KBM-7 (cell line): Measurements from ENCODE around the gene CPED1.

Source experiments
- DNase-seq: peaks from one replicate; pipeline ENCODE4 v3.0.0-alpha.2; 2015
- in situ Hi-C: fragments of 300-500 bp; cut with MboI; formaldehyde crosslinking; loops from 2 replicates; pipeline ENCODE4 v1.14.3; 2020; ENCODE audit warnings: low sequenced_read_pairs, low pct_unique_long_range_greater_than_20kb, mixed read lengths

CPED1 gene

DNA sequence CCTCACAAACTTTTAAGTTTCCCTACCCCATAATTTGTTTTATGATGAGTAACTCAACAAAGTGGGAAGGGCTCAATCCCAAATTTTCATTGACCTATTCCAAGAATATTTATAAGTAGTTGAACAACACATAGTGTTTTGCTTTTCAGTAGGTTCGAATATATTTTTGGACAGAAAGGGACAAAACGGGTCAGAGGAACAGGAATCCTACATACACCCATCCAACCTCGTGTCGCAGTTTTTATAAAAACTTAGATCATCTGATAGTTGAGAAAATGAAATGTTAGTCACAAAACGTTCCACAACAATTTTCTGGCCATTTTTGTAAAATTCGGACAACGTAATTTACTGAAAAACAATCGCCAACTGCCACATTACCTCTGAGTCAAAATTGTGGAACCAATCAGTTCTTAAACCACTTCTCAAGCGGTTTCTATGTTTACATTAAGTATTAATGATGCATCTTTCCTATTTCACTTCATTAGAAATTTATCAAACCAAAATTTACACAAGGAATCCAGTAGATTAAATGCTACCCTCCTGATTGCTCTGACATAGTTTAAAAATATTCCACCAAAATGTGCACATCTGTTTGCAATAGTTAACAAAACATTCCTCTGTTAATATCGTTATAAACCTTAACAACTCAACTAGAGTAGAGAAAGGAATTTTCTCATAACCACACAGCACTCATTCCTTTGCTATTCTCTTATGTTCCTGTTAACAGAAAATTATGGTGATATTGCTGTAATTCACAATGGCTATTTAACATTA is 346.6 kb downstream of the CPED1 start:
- DNase-seq, result no peak
- in situ Hi-C loops, result no loop called here

DNA sequence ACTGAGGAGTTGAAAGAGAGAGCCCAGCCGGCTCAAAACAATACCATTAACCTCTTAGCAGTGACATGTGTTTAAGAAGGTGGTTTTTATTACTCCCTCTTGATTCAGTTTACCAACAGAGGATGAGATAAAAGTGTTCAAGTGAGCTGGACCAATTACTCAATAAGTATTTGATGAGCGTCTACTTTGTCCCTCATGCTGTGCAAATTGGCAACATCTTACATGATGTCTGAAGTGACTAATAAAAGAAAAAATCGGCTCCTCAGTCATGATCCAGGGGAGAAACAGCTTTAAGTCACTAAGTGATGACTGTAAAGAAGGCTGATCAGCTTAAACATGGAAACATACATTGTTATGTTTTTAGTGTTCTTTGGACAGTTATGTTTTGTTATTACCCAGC is 348.1 kb downstream of the CPED1 start:
- in situ Hi-C loops, result no loop called here
- no peak for DNase-seq

DNA sequence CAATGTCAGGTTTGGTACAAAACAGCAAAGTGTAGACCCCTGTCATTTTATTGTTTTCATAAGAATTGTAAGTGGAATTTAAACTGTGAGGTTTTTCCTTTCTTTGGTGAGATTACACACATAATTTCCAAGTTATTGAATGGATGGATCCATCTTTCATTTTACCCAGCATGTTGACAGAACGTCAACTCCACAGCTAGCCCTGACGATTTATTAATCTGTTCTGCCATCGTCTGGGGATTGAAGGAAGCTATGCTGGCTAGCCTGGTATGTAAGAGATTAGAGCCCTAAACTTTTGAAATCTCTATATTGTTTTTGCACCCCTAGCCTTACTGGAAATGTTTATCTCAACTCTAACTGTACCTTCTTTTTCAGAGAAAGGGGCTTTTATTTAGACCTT is 348.9 kb downstream of the CPED1 start:
- in situ Hi-C loops, result no loop called here
- DNase-seq, result no peak

- in situ Hi-C loops, result no loop called here
- no peak for DNase-seq
These were observed 350.6 kb downstream of the CPED1 start for GRCh38 chr7:121339082-121339481.

- DNase-seq, result no peak
- in situ Hi-C loops, result no loop called here
These were observed 353.4 kb downstream of the CPED1 start for GRCh38 chr7:121341933-121342332.

DNA sequence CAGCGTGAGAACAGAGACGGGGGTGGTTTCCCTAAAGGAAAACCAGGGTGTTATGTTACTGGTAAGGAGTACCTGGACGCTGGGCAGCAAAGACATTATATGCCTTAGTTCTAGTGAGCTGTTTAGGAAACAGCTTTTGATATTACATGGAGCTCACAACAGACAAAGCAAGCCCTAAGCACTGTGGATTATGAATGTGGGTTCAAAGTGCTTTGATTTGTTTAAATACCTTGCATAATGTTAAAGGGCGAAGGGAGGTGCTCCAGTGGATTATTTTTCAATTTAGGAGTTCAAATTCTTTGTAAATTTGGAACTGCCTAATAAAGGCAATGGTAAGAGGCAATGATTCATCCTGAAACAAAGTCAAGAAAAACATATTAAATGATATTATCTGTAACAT is 354.1 kb downstream of the CPED1 start:
- in situ Hi-C loops, result no loop called here
- DNase-seq, result no peak

GRCh38 chr7:121343302-121343701 is 354.8 kb downstream of the CPED1 start:
- in situ Hi-C loops, result no loop called here
- no peak for DNase-seq

DNA sequence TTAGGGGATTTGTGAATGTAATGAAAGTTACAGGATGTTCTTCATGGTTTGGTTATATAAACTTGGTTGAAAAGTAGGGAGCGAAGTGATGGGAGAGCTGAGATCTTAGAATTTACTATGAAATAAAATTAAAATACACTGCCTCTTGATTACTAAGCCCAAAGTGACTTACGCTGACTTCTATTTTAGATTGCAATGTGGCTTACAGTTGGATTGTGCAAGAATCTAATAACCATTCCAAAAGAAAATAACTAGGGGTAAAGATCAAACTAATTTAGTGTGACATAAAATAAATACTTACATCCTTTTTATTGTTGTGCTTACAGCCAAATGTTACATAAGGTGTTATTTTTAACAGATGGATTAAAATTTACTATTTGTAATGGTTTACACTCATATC is 355.6 kb downstream of the CPED1 start:
- no peak for DNase-seq
- in situ Hi-C loops, result no loop called here

GRCh38 chr7:121344497-121344896 is 356.0 kb downstream of the CPED1 start:
- in situ Hi-C loops, result no loop called here
- DNase-seq, result no peak
